ENCODE results near the gene HOXA7.

The HOXA7 gene

DNA sequence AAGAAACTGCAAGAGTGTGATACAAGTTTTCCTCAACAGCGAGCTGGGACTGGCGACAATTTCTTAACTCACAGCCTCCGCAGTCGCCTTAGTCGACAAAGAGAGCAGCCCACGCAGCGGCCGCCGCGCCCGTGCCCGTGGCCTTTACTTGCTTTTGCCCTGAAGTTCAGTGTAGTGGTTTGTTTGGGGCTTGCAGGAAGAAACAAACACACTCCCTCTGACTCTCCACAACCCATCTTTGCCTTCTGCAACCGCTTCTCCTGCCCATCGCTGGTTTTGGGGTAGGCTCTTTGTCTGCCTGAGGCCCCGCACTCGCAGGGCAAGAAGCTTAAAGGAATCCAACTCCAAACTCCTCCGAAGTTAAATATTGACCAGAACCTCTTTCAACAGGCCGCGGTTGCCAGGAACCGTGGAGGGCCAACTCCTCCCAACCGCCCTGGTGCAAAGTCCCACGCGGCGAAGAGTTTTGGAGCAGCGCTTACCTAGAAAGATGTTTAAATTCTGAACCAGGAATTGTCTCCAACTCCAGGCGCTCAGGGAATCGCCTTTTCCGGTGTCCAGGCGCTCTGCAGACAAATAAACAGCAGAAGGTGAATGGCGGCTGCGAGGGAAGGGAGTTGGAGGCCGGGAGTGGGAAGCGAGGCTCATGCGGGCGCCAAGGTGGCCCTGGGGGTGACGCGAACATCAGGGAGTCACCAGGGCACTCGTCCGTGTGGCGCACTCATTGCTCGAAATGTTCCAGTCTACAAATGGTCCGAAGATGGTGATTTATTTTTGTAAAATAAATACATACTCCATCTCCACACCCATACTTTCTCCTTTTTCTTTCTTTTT lies 34.2 kb downstream of the HOXA7 start:
- Histone ChIP-seq H3K4me1 (ENCODE audit: low read depth, poor library complexity, severe bottlenecking) (no peaks in the 10 kb centered on the region), H3K9ac (no peak overlapping the region), H2AFZ (ENCODE audit: low read depth) (no peak overlapping the region), H3K4me3 (IDR thresholded peaks at IDR 0.05; ENCODE audit: insufficient read depth, low read depth, low read length) (no peak overlapping the region), H3K36me3 (ENCODE audit: insufficient read depth) (no peaks in the 10 kb centered on the region), H3K4me2 (no peak overlapping the region), H3K79me2 (ENCODE audit: insufficient read depth, low read depth) (no peaks in the 10 kb centered on the region), H4K20me1 (ENCODE audit: insufficient read depth) (no peaks in the 10 kb centered on the region), H3K27me3 (ENCODE audit: insufficient read depth, low read depth) (no peaks in the 10 kb centered on the region), H3K27ac (no peak overlapping the region)
- TF ChIP-seq, protein P1, sequence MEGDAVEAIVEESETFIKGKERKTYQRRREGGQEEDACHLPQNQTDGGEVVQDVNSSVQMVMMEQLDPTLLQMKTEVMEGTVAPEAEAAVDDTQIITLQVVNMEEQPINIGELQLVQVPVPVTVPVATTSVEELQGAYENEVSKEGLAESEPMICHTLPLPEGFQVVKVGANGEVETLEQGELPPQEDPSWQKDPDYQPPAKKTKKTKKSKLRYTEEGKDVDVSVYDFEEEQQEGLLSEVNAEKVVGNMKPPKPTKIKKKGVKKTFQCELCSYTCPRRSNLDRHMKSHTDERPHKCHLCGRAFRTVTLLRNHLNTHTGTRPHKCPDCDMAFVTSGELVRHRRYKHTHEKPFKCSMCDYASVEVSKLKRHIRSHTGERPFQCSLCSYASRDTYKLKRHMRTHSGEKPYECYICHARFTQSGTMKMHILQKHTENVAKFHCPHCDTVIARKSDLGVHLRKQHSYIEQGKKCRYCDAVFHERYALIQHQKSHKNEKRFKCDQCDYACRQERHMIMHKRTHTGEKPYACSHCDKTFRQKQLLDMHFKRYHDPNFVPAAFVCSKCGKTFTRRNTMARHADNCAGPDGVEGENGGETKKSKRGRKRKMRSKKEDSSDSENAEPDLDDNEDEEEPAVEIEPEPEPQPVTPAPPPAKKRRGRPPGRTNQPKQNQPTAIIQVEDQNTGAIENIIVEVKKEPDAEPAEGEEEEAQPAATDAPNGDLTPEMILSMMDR (conservative IDR thresholded peaks at IDR 0.05; ENCODE audit: low read depth, low read length): no peak

DNA sequence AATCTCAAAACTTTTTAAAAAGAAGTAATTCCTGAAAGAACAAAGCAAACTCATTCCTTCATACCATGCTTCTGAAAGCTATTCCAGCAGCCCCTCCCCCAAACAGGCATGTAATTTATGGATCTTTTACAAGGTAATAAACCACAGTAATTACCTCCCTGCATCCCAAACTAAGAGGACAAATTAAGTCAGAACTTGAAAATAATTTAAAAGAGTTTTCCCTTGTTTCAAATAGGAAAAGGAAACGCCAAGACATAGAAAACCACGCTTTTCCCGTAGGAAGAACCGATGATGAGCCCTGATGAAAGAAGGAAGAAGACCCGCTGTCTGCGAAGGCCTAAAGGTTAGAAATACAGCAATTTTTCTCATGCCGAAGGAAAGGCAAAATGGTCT lies 34.8 kb downstream of the HOXA7 start:
- Histone ChIP-seq H3K9ac (no peak overlapping the region), H3K4me3 (IDR thresholded peaks at IDR 0.05; ENCODE audit: insufficient read depth, low read depth, low read length) (no peak overlapping the region), H3K36me3 (ENCODE audit: insufficient read depth) (no peaks in the 10 kb centered on the region), H3K79me2 (ENCODE audit: insufficient read depth, low read depth) (no peaks in the 10 kb centered on the region), H3K27ac (no peak overlapping the region), H4K20me1 (ENCODE audit: insufficient read depth) (no peaks in the 10 kb centered on the region), H3K4me2 (no peak overlapping the region), H3K4me1 (ENCODE audit: low read depth, poor library complexity, severe bottlenecking) (no peaks in the 10 kb centered on the region), H3K27me3 (ENCODE audit: insufficient read depth, low read depth) (no peaks in the 10 kb centered on the region), H2AFZ (ENCODE audit: low read depth) (no peak overlapping the region)
- TF ChIP-seq, protein P1 (conservative IDR thresholded peaks at IDR 0.05; ENCODE audit: low read depth, low read length): no peak

DNA sequence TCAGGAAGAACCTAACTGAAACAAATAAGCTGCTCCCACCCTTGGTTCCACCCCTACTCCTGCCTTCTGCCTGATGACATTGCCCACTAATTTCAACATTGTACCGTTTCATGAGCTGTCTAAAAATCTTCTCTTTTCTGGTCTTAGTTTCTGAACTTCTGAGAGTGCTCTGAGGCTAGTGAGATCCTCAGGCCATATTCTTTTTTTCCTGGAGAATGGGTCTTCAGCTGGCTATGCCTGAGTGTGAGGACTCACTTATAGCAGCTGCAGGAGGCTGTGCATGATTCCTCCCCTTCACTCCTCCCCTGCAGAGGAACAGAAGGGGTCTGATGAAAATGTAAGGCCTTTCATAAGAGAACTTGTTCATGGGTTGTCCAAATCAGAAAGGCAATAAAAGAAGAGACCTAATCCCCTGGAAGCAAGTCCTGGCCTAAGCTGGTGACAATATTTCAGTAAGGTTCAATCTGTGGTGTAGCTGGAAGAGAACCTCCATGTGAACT lies 37.0 kb downstream of the HOXA7 start:
- Histone ChIP-seq H3K4me3 (IDR thresholded peaks at IDR 0.05; ENCODE audit: insufficient read depth, low read depth, low read length) (no peak overlapping the region), H2AFZ (ENCODE audit: low read depth) (no peak overlapping the region), H3K4me2 (no peak overlapping the region), H3K27me3 (ENCODE audit: insufficient read depth, low read depth) (no peaks in the 10 kb centered on the region), H3K79me2 (ENCODE audit: insufficient read depth, low read depth) (no peaks in the 10 kb centered on the region), H3K27ac (no peak overlapping the region), H3K36me3 (ENCODE audit: insufficient read depth) (no peaks in the 10 kb centered on the region), H3K9ac (no peak overlapping the region), H4K20me1 (ENCODE audit: insufficient read depth) (no peaks in the 10 kb centered on the region), H3K4me1 (ENCODE audit: low read depth, poor library complexity, severe bottlenecking) (no peaks in the 10 kb centered on the region)
- TF ChIP-seq, protein P1 (conservative IDR thresholded peaks at IDR 0.05; ENCODE audit: low read depth, low read length): no peak

DNA sequence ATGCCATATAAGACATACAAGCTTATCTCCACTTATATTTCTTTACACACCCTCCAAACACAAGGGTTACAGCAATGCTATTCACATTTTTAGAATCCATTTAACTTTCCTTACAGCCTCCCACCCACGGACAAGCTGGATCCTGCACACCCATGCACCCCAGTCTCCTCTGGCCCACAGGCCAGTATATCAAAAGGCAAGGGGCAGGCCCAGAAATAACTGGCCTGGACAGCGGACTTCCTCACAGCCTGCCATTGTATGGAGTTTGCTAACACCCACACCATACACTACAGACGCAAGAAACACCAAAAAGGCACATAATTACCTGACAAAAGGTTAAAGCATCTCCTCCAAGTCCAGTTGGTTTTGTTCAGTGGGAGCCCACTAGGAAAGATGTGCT lies 37.9 kb downstream of the HOXA7 start:
- no peaks in the 10 kb centered on the region for H3K27me3 ChIP-seq (ENCODE audit: insufficient read depth, low read depth)
- H3K27ac ChIP-seq: no peak overlapping the region
- TF ChIP-seq, protein P1 (conservative IDR thresholded peaks at IDR 0.05; ENCODE audit: low read depth, low read length): no peak
- H4K20me1 ChIP-seq (ENCODE audit: insufficient read depth): no peaks in the 10 kb centered on the region
- no peaks in the 10 kb centered on the region for H3K36me3 ChIP-seq (ENCODE audit: insufficient read depth)
- no peak overlapping the region for H2AFZ ChIP-seq (ENCODE audit: low read depth)
- H3K9ac ChIP-seq: no peak overlapping the region
- H3K79me2 ChIP-seq (ENCODE audit: insufficient read depth, low read depth): no peaks in the 10 kb centered on the region
- no peak overlapping the region for H3K4me3 ChIP-seq (IDR thresholded peaks at IDR 0.05; ENCODE audit: insufficient read depth, low read depth, low read length)
- no peak overlapping the region for H3K4me2 ChIP-seq
- no peaks in the 10 kb centered on the region for H3K4me1 ChIP-seq (ENCODE audit: low read depth, poor library complexity, severe bottlenecking)

Data from KMS-11 (cell line).